Tibial artery (tissue), 4 donors: Measurements from ENCODE around the gene PSTK.
A peak's percentile ranks its signal among the peaks of the same experiment; 100 is the strongest.

Source experiments
- DNase-seq, 2 donors: peaks; one replicate each; pipeline ENCODE4 v3.0.0-alpha.2; 2019
- H3K27ac ChIP-seq, 2 donors: fragments of 200-600 bp; sonication (generic) in 1 of 2; 1 replicate in 1 of 2; 2 replicates in 1 of 2; pipeline ENCODE4 v1.5.1; 2018 to 2019; ENCODE audit warnings: mild to moderate bottlenecking in 1 of 2
- H3K27me3 ChIP-seq, 2 donors: fragments of 200-600 bp; sonication (generic) in 1 of 2; one replicate each; pipeline versions ENCODE4 v1.5.1 to v1.6.0; 2016 to 2019
- H3K36me3 ChIP-seq, 3 donors: fragments of 200-600 bp; sonication (generic) in 2 of 3; one replicate each; pipeline ENCODE4 v1.5.1; 2016 to 2019; ENCODE audit warnings: mild to moderate bottlenecking in 2 of 3
- H3K4me1 ChIP-seq, 4 donors: fragments of 200-600 bp; sonication (generic) in 2 of 4; 1 replicate in 3 of 4; 2 replicates in 1 of 4; pipeline ENCODE4 v1.5.1; 2016 to 2019
- H3K4me3 ChIP-seq, 2 donors: fragments of 200-600 bp; sonication (generic) in 1 of 2; 1 replicate in 1 of 2; 2 replicates in 1 of 2; pipeline ENCODE4 v1.5.1; 2018 to 2019; ENCODE audit warnings: mild to moderate bottlenecking in 2 of 2
- H3K9me3 ChIP-seq, 3 donors: fragments of 200-600 bp; sonication (generic) in 1 of 3; one replicate each; pipeline ENCODE4 v1.5.1; 2016 to 2019
- CTCF ChIP-seq, 2 experiments: fragments of 200-600 bp in 1 of 2; fragments of 450-650 bp in 1 of 2; IDR thresholded peaks; one replicate each; pipeline ENCODE4 v1.5.1; 2017 to 2019; ENCODE audit warnings: antibody characterized with exemption in 2 of 2, mild to moderate bottlenecking in 1 of 2, moderate library complexity in 1 of 2
- intact Hi-C: fragments of 100-400 bp; cut with DNase I; formaldehyde crosslinking; loops from one replicate; pipeline ENCODE4 v1.15.0; 2023; ENCODE audit warnings: low total_unique reads

Gene PSTK

GRCh38 chr10:122999347-122999746 lies 19.1 kb downstream of the PSTK start:
- no peak overlapping the region for H3K27ac ChIP-seq
- H3K36me3 ChIP-seq = peaks cover 11 to 38% (median 24%) of the 10 kb centered on the region in 3 donors
- no peaks in the 10 kb centered on the region for H3K27me3 ChIP-seq
- H3K4me3 ChIP-seq = no peak overlapping the region
- H3K4me1 ChIP-seq = peaks cover 0 to 6% (median 2%) of the 10 kb centered on the region in 4 donors
- H3K9me3 ChIP-seq = no peaks in the 10 kb centered on the region
- TF ChIP-seq CTCF (IDR thresholded peaks at IDR 0.05) = no peak
- intact Hi-C loops = no loop called here
- DNase-seq = no peak

GRCh38 chr10:123000155-123000554 lies 20.0 kb downstream of the PSTK start:
- intact Hi-C loops = no loop called here
- no peak for DNase-seq
- Histone ChIP-seq H3K4me3 (no peak overlapping the region), H3K9me3 (no peaks in the 10 kb centered on the region), H3K36me3 (peaks cover 5 to 32% (median 16%) of the 10 kb centered on the region in 3 donors), H3K27ac (no peak overlapping the region), H3K27me3 (no peaks in the 10 kb centered on the region), H3K4me1 (peaks cover 0 to 12% (median 7%) of the 10 kb centered on the region in 4 donors)
- no peak for TF ChIP-seq CTCF (IDR thresholded peaks at IDR 0.05)

GRCh38 chr10:123001370-123001769 lies 21.2 kb downstream of the PSTK start:
- H3K4me1 ChIP-seq = peaks cover 0 to 23% (median 7%) of the 10 kb centered on the region in 4 donors
- peaks cover 2 to 19% (median 5%) of the 10 kb centered on the region in 3 donors for H3K36me3 ChIP-seq
- TF ChIP-seq CTCF (IDR thresholded peaks at IDR 0.05) = no peak
- no peak overlapping the region for H3K27ac ChIP-seq
- intact Hi-C loops = no loop called here
- H3K4me3 ChIP-seq = no peak overlapping the region
- DNase-seq = no peak
- no peaks in the 10 kb centered on the region for H3K27me3 ChIP-seq
- H3K9me3 ChIP-seq = no peaks in the 10 kb centered on the region

- intact Hi-C loops = no loop called here
- no peak overlapping the region for H3K4me3 ChIP-seq
- no peaks in the 10 kb centered on the region for H3K9me3 ChIP-seq
- H3K36me3 ChIP-seq = no peaks in the 10 kb centered on the region
- H3K27me3 ChIP-seq = no peaks in the 10 kb centered on the region
- no peak overlapping the region for H3K27ac ChIP-seq
- peaks cover 0 to 34% (median 13%) of the 10 kb centered on the region in 4 donors for H3K4me1 ChIP-seq
- no peak for TF ChIP-seq CTCF (IDR thresholded peaks at IDR 0.05)
- DNase-seq = no peak
Observed at GRCh38 chr10:123004298-123004697, 24.1 kb downstream of the PSTK start.

GRCh38 chr10:123007558-123008354 lies 27.6 kb downstream of the PSTK start:
- intact Hi-C loops = loop anchor here (1.0 to 5.0 kb wide), 2 partner anchors 27 to 145 kb away; partner anchors contain the start of genes BUB3 and PSTK
- Histone ChIP-seq H3K27me3 (no peaks in the 10 kb centered on the region), H3K36me3 (peaks cover 0 to 3% (median 0%) of the 10 kb centered on the region in 3 donors), H3K27ac (peak overlapping the region; percentile 94), H3K4me1 (peaks cover 0 to 49% (median 16%) of the 10 kb centered on the region in 4 donors), H3K9me3 (no peaks in the 10 kb centered on the region), H3K4me3 (peak overlapping the region; percentile 84 to 90)
- peak; percentile 37 to 68 for DNase-seq
- TF ChIP-seq CTCF (IDR thresholded peaks at IDR 0.05) = no peak
